Activated naive CD4-positive, alpha-beta T cell treated with anti-CD3 and anti-CD28 coated beads, Interleukin-2, amount 50 U/mL, for 24 hours (primary cell): ENCODE measurements around the gene KCNJ4.

Experiments used
- H3K27ac Mint-ChIP-seq: one replicate; pipeline ENCODE4 v1.8.0; 2021; ENCODE audit warnings: mild to moderate bottlenecking, mixed read lengths
- H3K27me3 Mint-ChIP-seq: one replicate; pipeline ENCODE4 v1.8.0; 2021; ENCODE audit warnings: mixed read lengths
- H3K36me3 Mint-ChIP-seq: one replicate; pipeline ENCODE4 v1.8.0; 2021; ENCODE audit warnings: mixed read lengths
- H3K4me1 Mint-ChIP-seq: one replicate; pipeline ENCODE4 v1.8.0; 2021; ENCODE audit warnings: mixed read lengths
- H3K4me3 Mint-ChIP-seq: one replicate; pipeline ENCODE4 v1.8.0; 2021; ENCODE audit warnings: mild to moderate bottlenecking, mixed read lengths
- H3K9me3 Mint-ChIP-seq: one replicate; pipeline ENCODE4 v1.8.0; 2021; ENCODE audit warnings: mixed read lengths

KCNJ4 gene

GRCh38 chr22:38455076-38455529 lies at the start of gene KCNJ4:
KCNJ4 (minus strand) TSS chr22:38455199; CDS start chr22:38428132, 27,067 bp downstream.
- peaks cover 44% of the 10 kb centered on the region for H3K27me3 Mint-ChIP-seq
- H3K4me3 Mint-ChIP-seq, result peak within 1 kb of the TSS; percentile 82
- no peaks in the 10 kb centered on the region for H3K9me3 Mint-ChIP-seq
- H3K36me3 Mint-ChIP-seq, result no peaks in the 10 kb centered on the region
- no peak within 1 kb of the TSS for H3K27ac Mint-ChIP-seq
- peaks cover 15% of the 10 kb centered on the region for H3K4me1 Mint-ChIP-seq

DNA sequence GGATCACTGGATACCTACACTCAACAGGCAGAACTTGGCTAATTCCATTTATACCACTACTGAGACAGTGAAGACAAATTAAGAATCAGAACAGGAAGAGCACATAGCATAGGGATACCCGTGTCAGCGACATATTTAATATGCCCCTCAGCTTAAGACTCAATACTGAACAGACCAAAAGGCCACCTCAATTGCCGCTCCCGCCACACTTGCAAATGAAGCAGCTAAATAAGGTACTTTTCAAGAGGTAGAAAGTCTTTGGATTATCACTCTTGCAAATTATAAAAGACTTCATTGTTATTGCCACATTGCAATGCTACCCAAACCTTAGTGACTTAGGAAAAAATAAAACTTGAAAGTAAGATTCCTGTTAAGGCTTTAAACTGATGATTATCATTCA lies 48.0 kb upstream of the KCNJ4 start:
- H3K36me3 Mint-ChIP-seq, result peaks cover 26% of the 10 kb centered on the region
- no peaks in the 10 kb centered on the region for H3K9me3 Mint-ChIP-seq
- peak overlapping the region; percentile 94 for H3K4me3 Mint-ChIP-seq
- no peak overlapping the region for H3K27ac Mint-ChIP-seq
- H3K27me3 Mint-ChIP-seq, result no peaks in the 10 kb centered on the region
- H3K4me1 Mint-ChIP-seq, result peaks cover 68% of the 10 kb centered on the region

GRCh38 chr22:38501797-38502672 lies 47.0 kb upstream of the KCNJ4 start:
- peak overlapping the region; percentile 94 for H3K4me3 Mint-ChIP-seq
- peaks cover 26% of the 10 kb centered on the region for H3K36me3 Mint-ChIP-seq
- no peaks in the 10 kb centered on the region for H3K9me3 Mint-ChIP-seq
- no peaks in the 10 kb centered on the region for H3K27me3 Mint-ChIP-seq
- H3K4me1 Mint-ChIP-seq, result peaks cover 69% of the 10 kb centered on the region
- peak overlapping the region; percentile 68 for H3K27ac Mint-ChIP-seq

GRCh38 chr22:38497869-38498268 lies 42.9 kb upstream of the KCNJ4 start:
- Mint-ChIP-seq H3K4me1 (peaks cover 66% of the 10 kb centered on the region), H3K36me3 (peaks cover 23% of the 10 kb centered on the region), H3K27me3 (no peaks in the 10 kb centered on the region), H3K27ac (peak overlapping the region; percentile 62), H3K4me3 (no peak overlapping the region), H3K9me3 (no peaks in the 10 kb centered on the region)

- Mint-ChIP-seq H3K27ac (peak overlapping the region; percentile 23), H3K9me3 (no peaks in the 10 kb centered on the region), H3K36me3 (peaks cover 29% of the 10 kb centered on the region), H3K4me3 (no peak overlapping the region), H3K4me1 (peaks cover 56% of the 10 kb centered on the region), H3K27me3 (no peaks in the 10 kb centered on the region)
Measured at GRCh38 chr22:38494939-38495338, 39.9 kb upstream of the KCNJ4 start.

GRCh38 chr22:38494498-38494897 lies 39.5 kb upstream of the KCNJ4 start:
- no peaks in the 10 kb centered on the region for H3K27me3 Mint-ChIP-seq
- no peak overlapping the region for H3K4me3 Mint-ChIP-seq
- H3K36me3 Mint-ChIP-seq, result peaks cover 31% of the 10 kb centered on the region
- peaks cover 56% of the 10 kb centered on the region for H3K4me1 Mint-ChIP-seq
- peak overlapping the region; percentile 23 for H3K27ac Mint-ChIP-seq
- no peaks in the 10 kb centered on the region for H3K9me3 Mint-ChIP-seq

GRCh38 chr22:38491707-38492348 lies 36.8 kb upstream of the KCNJ4 start:
- peaks cover 27% of the 10 kb centered on the region for H3K36me3 Mint-ChIP-seq
- no peak overlapping the region for H3K4me3 Mint-ChIP-seq
- H3K27me3 Mint-ChIP-seq, result no peaks in the 10 kb centered on the region
- H3K27ac Mint-ChIP-seq, result peak overlapping the region; percentile 59
- peaks cover 55% of the 10 kb centered on the region for H3K4me1 Mint-ChIP-seq
- H3K9me3 Mint-ChIP-seq, result no peaks in the 10 kb centered on the region

GRCh38 chr22:38490915-38491314 lies 35.9 kb upstream of the KCNJ4 start:
- H3K27me3 Mint-ChIP-seq, result no peaks in the 10 kb centered on the region
- peak overlapping the region; percentile 33 for H3K4me3 Mint-ChIP-seq
- peaks cover 58% of the 10 kb centered on the region for H3K4me1 Mint-ChIP-seq
- no peaks in the 10 kb centered on the region for H3K9me3 Mint-ChIP-seq
- peak overlapping the region; percentile 93 for H3K27ac Mint-ChIP-seq
- H3K36me3 Mint-ChIP-seq, result peaks cover 29% of the 10 kb centered on the region

DNA sequence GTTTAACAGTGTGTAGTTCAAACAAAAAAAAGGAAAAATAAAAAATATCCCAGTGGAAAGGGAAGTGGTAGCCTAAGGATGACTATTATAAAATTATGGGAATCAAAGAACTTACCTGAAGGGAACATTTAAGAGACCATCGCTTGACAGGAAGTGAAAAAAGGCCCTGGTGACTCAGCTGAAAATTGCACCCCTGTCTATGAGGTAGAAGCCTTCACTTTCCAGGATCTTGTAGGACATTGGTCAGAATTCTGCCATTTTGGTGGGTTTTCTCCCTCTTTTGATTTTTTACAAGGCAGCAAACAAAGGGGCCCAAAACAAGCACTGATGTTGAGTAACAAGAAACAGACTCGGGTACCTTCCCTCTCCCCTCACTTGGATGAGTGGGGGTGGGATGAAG lies 35.5 kb upstream of the KCNJ4 start:
- peaks cover 62% of the 10 kb centered on the region for H3K4me1 Mint-ChIP-seq
- no peaks in the 10 kb centered on the region for H3K27me3 Mint-ChIP-seq
- no peaks in the 10 kb centered on the region for H3K9me3 Mint-ChIP-seq
- peaks cover 27% of the 10 kb centered on the region for H3K36me3 Mint-ChIP-seq
- H3K27ac Mint-ChIP-seq, result peak overlapping the region; percentile 93
- peak overlapping the region; percentile 33 for H3K4me3 Mint-ChIP-seq

- peaks cover 28% of the 10 kb centered on the region for H3K36me3 Mint-ChIP-seq
- H3K4me1 Mint-ChIP-seq, result peaks cover 64% of the 10 kb centered on the region
- peak overlapping the region; percentile 80 for H3K27ac Mint-ChIP-seq
- no peaks in the 10 kb centered on the region for H3K9me3 Mint-ChIP-seq
- no peaks in the 10 kb centered on the region for H3K27me3 Mint-ChIP-seq
- H3K4me3 Mint-ChIP-seq, result peak overlapping the region; percentile 20
Measured at GRCh38 chr22:38489561-38490145, 34.7 kb upstream of the KCNJ4 start.

DNA sequence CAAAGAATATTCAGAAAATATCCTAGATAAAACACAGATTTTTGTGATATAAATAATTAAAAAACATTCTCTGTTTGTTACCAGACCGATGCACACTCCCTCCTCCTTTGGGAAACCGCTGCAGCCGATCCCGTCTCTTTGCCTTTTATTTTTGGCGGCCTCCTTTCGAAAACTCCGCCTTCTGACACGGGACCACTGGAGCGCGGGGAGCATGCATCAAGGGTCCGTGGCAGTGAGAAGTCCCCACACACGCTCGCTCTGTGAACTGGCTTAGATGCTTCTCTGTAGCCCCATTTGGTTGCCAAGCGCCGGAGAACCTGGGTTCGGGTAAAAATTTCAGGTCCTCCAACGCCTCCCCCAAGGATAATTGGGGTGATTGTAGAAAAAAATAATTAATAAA lies 34.1 kb upstream of the KCNJ4 start:
- H3K9me3 Mint-ChIP-seq, result no peaks in the 10 kb centered on the region
- H3K36me3 Mint-ChIP-seq, result peaks cover 31% of the 10 kb centered on the region
- H3K4me1 Mint-ChIP-seq, result peaks cover 63% of the 10 kb centered on the region
- no peak overlapping the region for H3K4me3 Mint-ChIP-seq
- no peaks in the 10 kb centered on the region for H3K27me3 Mint-ChIP-seq
- peak overlapping the region; percentile 74 for H3K27ac Mint-ChIP-seq

- peak overlapping the region; percentile 78 for H3K27ac Mint-ChIP-seq
- no peaks in the 10 kb centered on the region for H3K27me3 Mint-ChIP-seq
- H3K9me3 Mint-ChIP-seq, result no peaks in the 10 kb centered on the region
- no peak overlapping the region for H3K4me3 Mint-ChIP-seq
- peaks cover 64% of the 10 kb centered on the region for H3K4me1 Mint-ChIP-seq
- peaks cover 32% of the 10 kb centered on the region for H3K36me3 Mint-ChIP-seq
Measured at GRCh38 chr22:38487946-38488345, 32.9 kb upstream of the KCNJ4 start.

DNA sequence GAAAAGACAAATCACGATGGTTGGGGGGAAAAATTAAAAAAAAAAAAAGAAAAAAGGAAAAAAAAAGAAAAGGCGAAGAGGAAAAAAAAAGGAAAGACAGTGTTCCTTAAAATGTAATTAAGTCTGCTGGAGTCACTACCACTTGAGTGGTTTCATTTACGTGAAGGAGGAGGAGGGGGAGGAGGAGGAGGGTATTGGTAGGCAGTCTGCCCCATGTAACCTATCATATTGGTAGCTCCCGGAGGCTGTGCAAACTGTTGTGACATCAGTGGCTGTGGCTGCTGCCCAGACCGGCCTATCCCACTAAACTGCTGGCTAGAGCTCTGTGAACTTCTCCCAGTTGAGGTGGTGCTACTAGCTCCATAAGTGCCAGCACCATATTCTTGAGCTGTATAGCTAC lies 30.8 kb upstream of the KCNJ4 start:
- no peak overlapping the region for H3K4me3 Mint-ChIP-seq
- no peaks in the 10 kb centered on the region for H3K9me3 Mint-ChIP-seq
- no peak overlapping the region for H3K27ac Mint-ChIP-seq
- H3K36me3 Mint-ChIP-seq, result peaks cover 36% of the 10 kb centered on the region
- H3K4me1 Mint-ChIP-seq, result peaks cover 63% of the 10 kb centered on the region
- no peaks in the 10 kb centered on the region for H3K27me3 Mint-ChIP-seq

- peaks cover 48% of the 10 kb centered on the region for H3K4me1 Mint-ChIP-seq
- peak overlapping the region; percentile 20 for H3K27ac Mint-ChIP-seq
- peaks cover 26% of the 10 kb centered on the region for H3K36me3 Mint-ChIP-seq
- no peaks in the 10 kb centered on the region for H3K27me3 Mint-ChIP-seq
- no peaks in the 10 kb centered on the region for H3K9me3 Mint-ChIP-seq
- H3K4me3 Mint-ChIP-seq, result no peak overlapping the region
Measured at GRCh38 chr22:38484244-38484643, 29.2 kb upstream of the KCNJ4 start.

DNA sequence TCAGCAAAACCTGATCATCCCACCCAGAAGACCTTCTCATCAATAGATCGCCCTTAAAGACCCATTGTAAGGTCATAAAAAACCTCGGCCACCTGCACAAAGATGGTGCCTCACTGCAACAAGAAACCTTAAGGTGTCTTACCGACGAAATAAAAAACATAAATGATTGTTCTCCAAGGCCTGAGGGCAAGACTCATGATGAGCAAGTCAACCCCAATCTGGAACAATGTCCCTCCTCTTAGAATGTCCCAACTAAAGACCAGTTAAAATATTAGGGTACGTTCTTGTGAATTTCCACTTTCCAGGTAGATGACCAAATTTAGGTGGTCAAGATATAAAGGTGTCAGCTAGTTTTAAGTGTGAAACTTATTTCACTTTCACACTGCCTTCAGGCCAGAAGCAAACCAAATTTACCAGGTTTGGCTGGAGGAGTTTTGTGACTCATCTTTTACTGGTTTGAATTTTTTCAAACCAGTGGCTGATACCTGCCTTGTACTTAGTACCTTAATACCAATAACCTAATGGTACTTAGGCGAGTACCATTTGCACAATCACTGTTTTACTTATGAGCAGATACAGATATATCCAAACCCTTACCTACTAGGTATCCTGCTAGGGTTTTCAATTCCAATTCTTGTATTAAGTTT lies 27.8 kb upstream of the KCNJ4 start:
- no peaks in the 10 kb centered on the region for H3K9me3 Mint-ChIP-seq
- peaks cover 35% of the 10 kb centered on the region for H3K4me1 Mint-ChIP-seq
- H3K4me3 Mint-ChIP-seq, result no peak overlapping the region
- no peaks in the 10 kb centered on the region for H3K27me3 Mint-ChIP-seq
- H3K27ac Mint-ChIP-seq, result no peak overlapping the region
- peaks cover 25% of the 10 kb centered on the region for H3K36me3 Mint-ChIP-seq
